NCI-H446 (cell line): ENCODE results near the gene MRGPRE.
"Not testable (repeated sequence)": the region's sequence is repeated elsewhere in the genome, so short reads cannot be mapped to it uniquely, and the experiment has no call there.

Experiments used
- DNase-seq, 2 experiments: peaks; one replicate each; lab custom pipeline; 2025; lab: John Stamatoyannopoulos, UW

Gene MRGPRE, protein sequence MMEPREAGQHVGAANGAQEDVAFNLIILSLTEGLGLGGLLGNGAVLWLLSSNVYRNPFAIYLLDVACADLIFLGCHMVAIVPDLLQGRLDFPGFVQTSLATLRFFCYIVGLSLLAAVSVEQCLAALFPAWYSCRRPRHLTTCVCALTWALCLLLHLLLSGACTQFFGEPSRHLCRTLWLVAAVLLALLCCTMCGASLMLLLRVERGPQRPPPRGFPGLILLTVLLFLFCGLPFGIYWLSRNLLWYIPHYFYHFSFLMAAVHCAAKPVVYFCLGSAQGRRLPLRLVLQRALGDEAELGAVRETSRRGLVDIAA

DNA sequence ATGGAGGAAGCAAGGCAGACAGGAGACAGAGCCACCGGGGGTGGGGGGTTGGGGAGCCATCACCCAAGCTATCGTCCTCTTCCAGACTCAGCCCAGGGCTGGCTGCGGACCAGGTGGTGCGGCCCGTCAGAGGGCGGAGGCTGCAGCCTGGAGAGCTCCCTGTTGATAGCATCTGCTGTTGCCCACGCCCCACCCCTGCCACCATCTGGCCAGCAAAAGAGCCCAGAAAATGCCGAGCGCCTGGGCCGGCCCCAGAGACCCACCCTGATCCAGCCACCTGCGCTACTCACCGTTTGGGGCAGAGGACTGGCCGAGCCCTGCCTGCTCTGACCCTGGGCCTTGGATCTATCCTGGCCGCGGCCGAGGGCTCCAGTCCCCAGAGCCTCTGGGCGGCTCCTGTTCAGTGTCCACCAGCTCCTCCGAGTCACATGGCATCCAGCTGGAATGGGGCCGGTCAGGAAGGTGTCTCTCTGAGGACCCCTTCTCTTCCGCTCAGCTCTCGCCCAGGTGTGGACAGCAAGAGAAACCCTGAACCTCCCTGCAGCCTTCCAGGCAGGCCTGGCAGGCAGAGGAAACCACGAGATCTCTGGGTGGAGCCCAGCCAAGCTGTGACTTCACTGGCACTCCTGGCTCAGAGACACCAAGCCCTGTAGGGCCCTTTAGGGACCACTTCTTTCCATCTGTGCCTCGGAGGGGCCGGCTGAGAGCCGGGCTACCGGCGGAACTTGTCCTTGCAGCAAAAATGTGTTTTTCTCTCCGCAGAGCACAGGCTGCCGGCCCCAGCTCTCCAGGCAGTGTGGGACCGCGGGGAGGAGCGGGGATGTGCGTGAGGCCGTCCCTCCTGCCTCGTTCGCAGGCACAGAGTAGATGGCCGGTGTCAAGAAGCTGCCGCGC lies at the start of gene MRGPRE:
Gene MRGPRE, minus strand, starts transcription at position 567 of the 894 bp plus-strand sequence. CDS start 3,618 bp downstream, outside the sequence.
- DNase-seq: peak; percentile 79 to 90

DNA sequence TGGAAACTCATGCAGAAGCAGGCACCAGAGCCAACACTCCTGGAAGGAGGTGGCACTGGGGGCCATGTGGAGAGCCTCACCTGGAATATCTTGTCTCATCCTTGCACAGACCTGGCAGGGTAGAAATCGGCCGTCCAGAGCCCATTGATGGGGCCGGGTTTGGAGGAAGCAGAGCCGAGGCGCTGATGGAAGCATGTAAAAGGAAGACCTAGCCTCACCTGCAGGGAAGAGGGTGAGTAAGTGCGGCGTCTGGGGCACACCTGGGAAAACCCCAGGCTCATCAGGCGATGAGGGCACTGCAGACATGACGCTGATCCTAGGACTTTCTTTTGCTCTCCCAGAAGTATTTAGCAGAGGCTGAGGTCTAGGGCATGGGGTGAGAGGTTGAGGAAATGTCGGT lies 48.9 kb upstream of the MRGPRE start:
- DNase-seq: not testable (repeated sequence)

DNA sequence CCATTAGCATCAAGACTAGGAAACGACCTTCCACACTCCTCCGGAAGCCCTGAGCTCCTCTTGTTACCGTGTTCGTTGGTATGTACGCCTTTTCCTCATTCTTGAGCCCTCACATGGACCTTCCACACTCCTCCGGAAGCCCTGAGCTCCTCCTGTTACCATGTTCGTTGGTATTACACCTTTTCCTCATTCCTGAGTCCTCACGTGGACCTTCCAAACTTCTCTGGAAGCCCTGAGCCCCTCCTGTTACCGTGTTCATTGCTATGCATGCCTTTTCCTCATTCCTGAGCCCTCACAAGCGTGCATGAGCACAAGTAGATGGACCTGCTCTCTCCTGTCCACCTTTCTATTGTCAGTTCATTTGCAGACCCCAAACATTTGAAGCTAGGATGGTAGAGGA lies 48.4 kb upstream of the MRGPRE start:
- not testable (repeated sequence) for DNase-seq

DNA sequence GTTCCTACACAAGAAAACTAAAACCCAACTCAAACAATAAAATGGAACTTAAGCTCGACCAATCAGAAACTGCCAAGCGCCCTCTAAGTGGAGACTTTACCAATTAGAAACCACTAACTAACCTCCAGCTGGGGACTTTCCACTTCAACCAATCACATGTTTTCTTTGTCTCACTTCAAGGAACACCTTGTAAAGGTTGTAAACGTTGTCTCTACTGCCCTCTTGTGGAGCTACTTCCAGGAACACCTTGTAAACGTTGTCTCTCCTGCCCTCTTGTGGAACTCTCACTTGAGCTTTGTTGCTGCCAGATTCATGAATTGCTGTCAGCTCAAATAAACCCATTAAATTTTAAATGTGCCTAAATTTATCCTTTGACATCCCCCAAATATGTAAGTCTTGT lies 46.7 kb upstream of the MRGPRE start:
- DNase-seq: not testable (repeated sequence)

DNA sequence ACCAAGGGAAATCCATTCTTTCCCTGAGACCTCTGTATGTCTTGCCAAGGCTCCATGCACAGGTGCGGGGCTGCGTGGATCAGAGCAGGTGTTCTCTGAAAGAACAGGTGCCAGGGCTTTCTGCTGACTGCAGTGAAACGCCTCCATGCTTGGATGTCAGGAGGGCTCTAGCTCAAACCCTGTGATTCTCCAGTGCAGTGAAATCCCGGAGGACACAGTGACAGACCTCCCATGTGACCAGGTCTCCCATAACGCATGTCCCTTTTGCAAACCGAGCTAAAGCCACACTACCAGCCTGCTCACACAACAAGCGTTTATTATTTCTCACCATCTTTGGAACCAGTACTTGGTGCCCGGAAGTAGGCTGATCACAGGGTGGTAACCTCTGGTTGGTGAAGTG lies 41.4 kb upstream of the MRGPRE start:
- DNase-seq: not testable (repeated sequence)

DNA sequence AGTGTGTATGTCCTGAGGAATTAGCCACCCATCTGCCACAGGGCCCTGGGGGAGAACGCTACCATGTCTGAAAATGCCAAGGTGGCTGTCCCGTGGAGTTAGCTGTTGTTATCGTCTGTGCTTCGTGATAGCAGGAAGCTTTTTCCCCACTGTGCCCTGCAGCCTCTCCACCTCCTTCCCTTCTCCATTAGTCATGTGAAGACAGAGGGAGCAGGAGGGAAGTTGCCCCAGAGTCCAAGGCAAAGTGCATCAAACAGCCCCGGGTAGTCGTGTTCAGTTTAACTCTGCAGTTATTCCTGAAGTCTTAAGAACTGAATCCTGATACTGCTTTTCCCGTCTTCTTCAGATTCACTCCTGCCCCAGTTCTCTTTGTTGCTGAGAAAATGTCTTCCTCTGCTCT lies 30.3 kb upstream of the MRGPRE start:
- not testable (repeated sequence) for DNase-seq

DNA sequence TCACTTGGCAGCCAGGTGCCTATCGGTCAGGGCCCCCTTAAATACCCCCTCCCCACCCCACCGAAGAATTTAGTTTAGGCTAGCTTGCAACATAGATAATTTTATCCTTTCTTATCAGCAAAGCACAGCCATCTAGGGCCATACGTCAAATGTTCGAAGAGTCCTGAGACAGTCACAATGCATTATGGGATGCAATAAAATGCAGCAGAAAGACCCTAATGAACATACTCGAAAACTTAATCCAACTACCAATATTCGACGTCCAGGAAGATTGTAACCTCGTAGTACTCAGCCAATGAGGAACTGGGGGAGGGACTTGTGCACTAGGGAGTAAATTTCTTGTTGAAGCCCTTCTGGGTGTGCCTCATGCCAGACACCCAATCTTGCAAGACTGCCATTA lies 29.6 kb upstream of the MRGPRE start:
- not testable (repeated sequence) for DNase-seq

DNA sequence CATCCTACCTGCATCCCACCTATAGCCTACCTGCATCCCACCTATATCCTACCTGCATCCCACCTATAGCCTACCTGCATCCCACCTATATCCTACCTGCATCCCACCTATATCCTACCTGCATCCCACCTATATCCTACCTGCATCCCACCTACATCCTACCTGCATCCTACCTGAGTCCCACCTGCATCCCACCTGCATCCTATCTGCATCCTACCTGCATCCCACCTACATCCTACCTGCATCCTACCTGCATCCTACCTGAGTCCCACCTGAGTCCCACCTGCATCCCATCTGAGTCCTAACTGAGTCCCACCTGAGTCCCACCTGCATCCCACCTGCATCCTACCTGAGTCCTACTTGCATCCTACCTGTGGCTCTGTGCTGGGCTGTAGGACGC lies 25.3 kb upstream of the MRGPRE start:
- DNase-seq: not testable (repeated sequence)

DNA sequence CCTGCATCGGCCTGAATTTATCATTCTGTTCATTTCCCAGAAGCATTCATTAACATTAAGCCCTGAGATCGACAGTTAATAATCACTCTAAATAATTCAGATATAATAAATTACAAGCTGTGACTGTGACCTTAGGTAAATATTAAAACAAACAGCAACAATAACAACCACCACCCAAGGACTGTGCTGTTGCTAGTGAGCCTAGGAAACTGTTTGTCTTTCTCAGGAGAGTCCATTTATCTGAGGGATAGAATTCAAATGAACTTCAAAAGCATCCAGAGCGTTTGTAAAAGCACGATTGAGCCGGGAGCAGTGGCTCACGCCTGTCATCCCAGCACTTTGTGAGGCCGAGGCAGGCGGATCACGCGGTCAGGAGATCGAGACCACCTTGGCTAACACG lies 23.0 kb upstream of the MRGPRE start:
- not testable (repeated sequence) for DNase-seq

DNA sequence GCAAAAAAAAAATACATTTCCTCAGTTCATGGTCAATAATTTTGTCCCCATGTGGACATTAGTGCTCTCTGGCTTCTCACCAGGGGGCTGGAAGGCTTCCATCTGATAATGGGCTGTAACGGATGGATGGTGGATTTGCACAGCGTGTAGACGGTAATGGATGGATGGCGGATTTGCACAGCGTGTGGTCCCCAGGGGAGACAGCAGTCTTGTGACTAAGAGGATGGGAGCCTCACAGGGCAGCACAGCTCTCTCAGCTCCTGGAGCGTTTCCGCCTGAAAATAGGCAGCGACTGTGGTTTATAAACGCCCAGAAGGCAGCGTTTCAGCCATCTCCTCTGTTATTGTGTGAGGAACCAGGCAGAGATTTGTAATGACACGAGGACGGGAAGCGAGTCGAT lies 22.6 kb upstream of the MRGPRE start:
- DNase-seq: not testable (repeated sequence)

DNA sequence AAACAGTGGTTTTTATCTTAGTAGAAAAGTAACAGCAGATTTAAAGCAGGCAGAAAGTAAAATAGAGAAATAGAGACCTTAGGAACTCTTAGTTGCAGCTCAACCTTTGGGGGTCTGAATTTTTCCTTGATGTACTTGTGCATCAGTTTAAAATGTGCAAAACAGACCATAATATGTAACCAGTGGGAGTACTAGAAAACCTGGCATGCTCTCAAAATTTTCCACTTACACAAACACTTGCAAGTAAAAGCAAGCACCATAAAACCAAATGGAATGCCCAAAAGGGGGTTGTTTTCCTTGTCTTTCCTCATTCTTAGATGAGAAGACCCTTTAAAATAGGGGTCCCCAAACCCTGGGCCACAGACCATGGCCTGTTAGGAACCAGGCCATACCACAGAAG lies 12.9 kb upstream of the MRGPRE start:
- DNase-seq: no peak

DNA sequence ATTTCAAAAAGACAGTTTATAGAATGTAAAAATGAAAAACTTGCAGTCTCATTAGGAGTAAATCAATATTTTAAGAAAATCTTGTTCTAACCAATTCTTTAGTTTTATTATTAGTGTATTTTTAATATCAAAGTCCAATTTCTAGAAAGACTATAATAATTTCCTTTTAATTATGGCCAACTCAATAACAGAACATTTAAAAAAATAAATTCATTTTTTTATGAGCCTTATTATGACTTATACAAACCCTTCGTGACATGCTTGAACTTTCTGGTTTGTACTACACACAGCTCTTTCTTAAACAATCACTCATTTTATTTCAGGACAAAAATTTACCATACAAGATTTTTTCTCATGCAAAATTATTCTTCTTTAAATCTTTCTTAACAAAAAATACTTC lies 11.7 kb upstream of the MRGPRE start:
- no peak for DNase-seq

DNA sequence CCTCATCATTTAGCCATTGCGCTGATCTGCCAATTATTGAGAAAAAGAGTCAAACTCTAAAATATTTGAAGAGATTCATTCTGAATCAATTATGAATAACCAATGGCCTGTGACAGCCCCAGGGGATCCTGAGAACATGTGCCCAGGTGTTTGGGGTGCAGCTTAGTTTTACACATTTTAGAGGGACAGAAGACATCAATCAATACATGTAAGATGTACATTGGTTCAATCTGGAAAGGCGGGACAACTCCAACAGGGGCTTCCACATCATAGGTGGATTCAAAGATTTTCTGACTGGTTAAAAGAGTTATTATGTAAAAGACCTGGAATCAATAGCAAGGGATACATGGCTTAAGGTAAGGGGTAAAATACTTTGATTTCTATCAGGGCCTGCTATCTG lies 4.9 kb upstream of the MRGPRE start:
- DNase-seq: no peak

DNA sequence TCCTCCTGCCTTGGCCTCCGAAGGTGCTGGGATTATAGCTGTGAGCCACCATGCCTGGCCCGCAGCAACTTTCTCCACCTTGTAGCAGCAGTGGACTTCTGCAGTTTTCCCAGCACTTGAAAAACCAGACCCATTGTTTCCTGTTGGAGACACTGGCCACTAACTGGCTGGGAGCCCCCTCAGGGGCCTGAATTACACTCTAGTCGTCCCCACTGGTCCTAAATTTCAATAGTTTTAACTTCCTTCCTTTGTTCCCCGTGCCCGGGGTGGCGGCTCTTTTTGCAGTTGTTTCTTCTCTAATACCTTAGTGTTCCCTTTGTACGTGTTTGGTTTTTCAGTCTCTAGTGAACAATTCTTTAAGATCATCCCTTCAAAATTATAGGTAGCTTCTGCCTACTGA lies 2.6 kb upstream of the MRGPRE start:
- no peak for DNase-seq

DNA sequence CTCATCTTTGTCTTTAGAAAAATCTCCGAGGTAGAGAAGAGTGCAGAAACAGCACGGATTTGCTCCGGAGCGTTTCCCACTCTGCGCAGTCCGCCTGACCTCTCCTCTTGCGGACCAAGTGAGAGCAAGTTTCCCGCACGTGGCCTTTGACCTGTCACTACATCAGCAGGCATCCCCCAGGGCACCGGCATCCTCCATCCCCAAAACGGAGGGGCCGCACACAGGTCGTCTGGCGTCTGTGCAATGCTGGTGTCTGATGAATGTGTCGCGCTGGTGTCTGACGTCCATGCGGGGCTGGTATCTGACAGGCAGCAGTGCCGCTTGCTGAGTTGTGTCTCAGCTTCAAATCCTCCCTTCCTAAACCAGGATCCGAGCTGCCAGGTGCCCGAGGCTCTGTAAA lies 739 bp upstream of the MRGPRE start:
- DNase-seq: no peak

DNA sequence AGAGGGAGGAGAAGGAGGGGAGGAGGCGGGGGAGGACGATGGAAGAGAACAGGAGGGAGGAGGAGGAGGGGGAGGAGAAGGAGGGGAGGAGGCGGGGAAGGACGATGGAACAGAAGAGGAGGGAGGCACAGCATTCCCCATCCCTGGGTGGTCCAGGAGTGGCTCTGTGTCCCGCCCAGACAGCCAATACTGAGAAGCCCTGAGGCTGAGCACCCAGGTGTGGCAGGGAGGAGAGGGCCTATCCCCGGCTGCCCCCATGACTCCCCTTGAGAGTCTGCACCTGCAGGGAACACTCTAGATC lies 717 bp downstream of the MRGPRE start:
- no peak for DNase-seq

DNA sequence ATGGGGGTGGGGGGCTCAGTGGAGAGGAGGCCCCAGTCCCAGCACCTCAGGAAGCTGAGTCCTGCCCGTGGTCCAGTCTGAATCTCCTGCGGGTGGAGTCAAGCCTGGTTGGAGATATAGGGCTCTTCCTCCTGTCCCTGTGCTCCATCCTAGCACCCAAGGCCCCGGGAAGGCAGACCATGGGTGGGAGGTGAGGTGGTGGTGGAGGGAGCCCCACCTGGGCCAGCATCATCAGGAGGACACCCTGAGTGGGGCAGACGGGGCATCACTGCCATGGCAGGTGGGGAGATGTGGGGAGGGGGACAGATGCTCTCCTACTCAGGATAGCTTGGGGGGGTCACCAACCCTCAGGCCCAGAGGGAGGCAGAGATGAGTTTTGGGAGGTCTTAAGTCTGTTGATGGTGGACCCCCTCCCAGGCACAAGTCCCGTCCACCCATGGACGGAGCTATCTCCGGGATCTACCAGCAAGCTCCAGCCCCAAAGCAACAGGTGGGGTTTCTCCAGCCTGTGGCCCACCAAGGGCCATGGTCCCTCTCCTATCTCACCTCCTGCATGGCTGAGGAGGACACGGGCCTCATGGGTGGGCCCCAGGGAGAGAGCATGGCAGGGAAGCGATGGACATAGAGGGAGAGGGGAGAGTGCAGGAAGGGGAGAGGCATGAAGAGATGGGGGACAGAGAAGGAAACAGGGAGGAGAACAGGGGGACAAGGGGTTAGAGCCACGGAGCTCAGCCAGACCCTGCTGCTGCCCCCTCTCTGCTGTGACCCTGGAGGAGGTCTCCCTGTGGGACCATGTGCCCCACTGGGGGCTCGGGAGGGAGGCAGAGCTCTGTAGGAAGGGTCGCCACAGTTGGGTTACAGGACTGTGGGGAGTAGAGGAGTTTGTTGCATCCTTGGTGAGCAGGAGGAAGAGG lies 1.3 kb downstream of the MRGPRE start:
- no peak for DNase-seq

DNA sequence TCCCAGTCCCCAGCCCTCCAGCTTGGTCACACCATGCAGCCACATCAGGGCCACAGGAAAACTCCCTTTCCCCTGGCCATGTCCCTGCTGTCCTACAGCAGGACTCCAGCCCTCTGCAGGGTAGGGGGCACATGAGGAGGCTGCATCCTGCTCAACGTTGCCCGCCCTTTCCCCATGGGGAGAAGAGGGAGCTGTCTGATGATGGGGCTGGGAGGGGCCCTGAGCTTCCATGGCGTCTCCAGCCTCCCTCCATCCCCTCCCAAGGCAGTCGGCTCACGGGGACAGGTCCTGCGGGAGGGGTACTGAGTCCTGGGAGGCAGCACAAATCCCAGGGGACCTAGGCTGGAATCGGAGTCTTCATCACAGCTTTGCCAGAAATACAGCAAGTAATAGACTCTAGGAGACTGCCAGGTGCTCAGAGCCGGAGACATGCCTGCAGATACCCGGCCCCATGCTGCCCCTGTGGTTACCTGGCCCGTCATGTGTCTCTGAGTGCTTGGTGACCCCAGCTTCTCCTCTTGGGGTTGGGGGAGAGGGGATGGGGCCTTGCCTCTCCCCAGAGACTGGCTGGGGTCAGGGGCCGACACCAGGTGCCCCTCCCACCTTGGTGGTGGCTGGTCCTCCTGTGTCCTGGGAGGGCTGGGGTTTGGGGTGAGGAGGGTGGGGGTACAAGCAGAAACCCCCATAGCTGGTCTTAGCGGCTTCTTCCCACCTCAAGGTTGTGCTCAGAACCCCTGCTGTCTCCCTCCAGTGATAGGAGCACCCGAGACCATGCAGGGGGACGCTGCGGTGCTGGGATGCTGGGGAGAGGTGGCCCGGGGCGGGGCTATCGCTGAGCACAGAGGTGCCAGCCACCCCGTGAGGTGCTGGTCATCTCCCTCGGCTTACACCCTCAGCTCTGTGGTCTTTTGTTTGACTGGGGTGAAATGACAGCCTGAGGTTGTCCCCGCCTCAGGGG lies 2.3 kb downstream of the MRGPRE start:
- no peak for DNase-seq

DNA sequence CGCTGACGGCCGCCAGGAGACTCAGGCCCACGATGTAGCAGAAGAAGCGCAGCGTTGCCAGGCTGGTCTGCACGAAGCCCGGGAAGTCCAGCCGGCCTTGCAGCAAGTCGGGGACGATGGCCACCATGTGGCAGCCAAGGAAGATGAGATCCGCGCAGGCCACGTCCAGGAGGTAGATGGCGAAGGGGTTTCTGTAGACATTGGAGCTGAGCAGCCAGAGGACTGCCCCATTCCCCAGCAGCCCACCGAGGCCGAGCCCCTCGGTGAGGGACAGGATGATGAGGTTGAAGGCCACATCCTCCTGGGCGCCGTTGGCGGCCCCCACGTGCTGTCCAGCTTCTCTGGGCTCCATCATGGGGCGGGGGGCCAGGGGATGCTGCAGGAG lies 3.8 kb downstream of the MRGPRE start:
- DNase-seq: no peak

DNA sequence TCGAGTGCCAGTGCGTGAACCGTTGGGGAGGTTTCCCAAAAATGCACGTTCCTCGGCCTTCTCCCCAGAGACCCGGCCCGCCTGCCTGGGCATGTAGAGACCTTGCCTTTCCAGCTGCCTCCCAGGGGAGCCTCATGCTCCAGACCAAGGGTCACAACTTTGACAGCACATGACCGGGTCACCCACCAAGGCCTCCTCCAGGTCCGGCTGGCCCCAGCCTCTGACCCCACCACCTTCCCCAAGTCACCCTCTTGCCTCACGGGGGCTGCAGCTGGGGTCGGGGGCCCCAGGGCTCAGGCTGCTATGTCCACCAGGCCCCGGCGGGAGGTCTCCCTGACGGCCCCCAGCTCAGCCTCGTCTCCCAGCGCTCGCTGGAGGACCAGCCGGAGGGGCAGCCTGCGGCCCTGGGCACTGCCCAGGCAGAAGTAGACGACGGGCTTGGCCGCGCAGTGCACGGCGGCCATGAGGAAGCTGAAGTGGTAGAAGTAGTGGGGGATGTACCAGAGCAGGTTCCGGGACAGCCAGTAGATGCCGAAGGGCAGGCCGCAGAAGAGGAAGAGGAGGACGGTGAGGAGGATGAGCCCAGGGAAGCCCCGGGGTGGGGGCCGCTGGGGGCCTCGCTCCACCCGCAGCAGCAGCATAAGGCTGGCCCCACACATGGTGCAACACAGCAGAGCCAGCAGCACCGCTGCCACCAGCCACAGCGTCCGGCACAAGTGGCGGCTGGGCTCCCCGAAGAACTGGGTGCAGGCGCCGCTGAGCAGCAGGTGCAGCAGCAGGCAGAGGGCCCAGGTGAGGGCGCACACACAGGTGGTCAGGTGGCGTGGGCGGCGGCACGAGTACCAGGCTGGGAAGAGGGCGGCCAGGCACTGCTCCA lies 4.4 kb downstream of the MRGPRE start:
- DNase-seq: no peak
